ENCODE results near the gene SLAIN1. TPM values are rescaled to one million over a fixed set of nuclear protein-coding genes. Genes with fewer than 3 reads are reported as not detected.

Gene SLAIN1
- total and polyA plus RNA-seq, 2 of the 4 experiments (the other 2 are of a cell fraction) = 0.29 to 0.36 TPM

- Histone ChIP-seq H2BK15ac (ENCODE audit: low read depth, low read length) (no peak overlapping the region), H2AFZ (replicated peaks; ENCODE audit: low read length, poor library complexity) (no peak overlapping the region), H3K9me1 (ENCODE audit: insufficient read depth, low read length) (no peaks in the 10 kb centered on the region), H3K9ac (ENCODE audit: low read depth, low read length) (no peak overlapping the region), H3K18ac (ENCODE audit: low read depth, low read length) (no peak overlapping the region), H2BK120ac (ENCODE audit: low read depth, low read length) (no peak overlapping the region), H3K23ac (ENCODE audit: low read depth, low read length) (no peak overlapping the region), H2BK20ac (ENCODE audit: low read depth, low read length) (no peak overlapping the region), H4K8ac (ENCODE audit: low read depth in 2 of 2, low read length in 2 of 2) (no peak overlapping the region), H3K56ac (ENCODE audit: extremely low read depth, insufficient read depth, low read length) (no peak overlapping the region), H3K4me2 (ENCODE audit: low read depth, low read length) (no peak overlapping the region), H3K4me1 (ENCODE audit: control insufficient read depth, insufficient read depth, low read length) (no peaks in the 10 kb centered on the region), H3K9me3 (ENCODE audit: control insufficient read depth, insufficient read depth, low read length) (no peaks in the 10 kb centered on the region), H2AK5ac (ENCODE audit: low read depth, low read length) (no peak overlapping the region), H2AK9ac (replicated peaks; ENCODE audit: low read depth, low read length, poor library complexity) (no peak overlapping the region), H4K91ac (ENCODE audit: insufficient read depth, low read depth, low read length) (no peak overlapping the region), H3K36me3 (ENCODE audit: control insufficient read depth, insufficient read depth, low read length) (no peaks in the 10 kb centered on the region), H4K5ac (ENCODE audit: low read depth, low read length) (no peak overlapping the region), H4K20me1 (ENCODE audit: insufficient read depth, low read length) (no peaks in the 10 kb centered on the region), H3K27me3 (ENCODE audit: control insufficient read depth, insufficient read depth, low read length) (no peaks in the 10 kb centered on the region), H3K4ac (ENCODE audit: low read depth, low read length) (no peak overlapping the region), H3K14ac (replicated peaks; ENCODE audit: low read depth, low read length) (no peak overlapping the region), H3K4me3 (ENCODE audit: insufficient read depth, low read depth, low read length) (no peak overlapping the region), H3K79me1 (ENCODE audit: low read depth in 1 of 2, low read length in 2 of 2) (no peaks in the 10 kb centered on the region), H3K27ac (ENCODE audit: insufficient read depth, low read length) (no peak overlapping the region), H2BK5ac (ENCODE audit: low read depth, low read length, poor library complexity, severe bottlenecking) (no peak overlapping the region)
- in situ Hi-C loops (cut with MboI; ENCODE audit: low sequenced_read_pairs) = no loop called here
- CTCF ChIA-PET = interaction anchor here (0.5 kb wide), 1 partner anchor 309 kb away, joined by 3 read pairs; no protein-coding TSS in a partner anchor
- dilution Hi-C loops (cut with HindIII; ENCODE audit: low sequenced_read_pairs, unreplicated experiment) = no loop called here
- TF ChIP-seq CEBPB (IDR thresholded peaks at IDR 0.05; ENCODE audit: low read depth, low read length) (no peak), SMC3 (IDR thresholded peaks at IDR 0.05; ENCODE audit: low read depth, low read length) (no peak), MXI1 (IDR thresholded peaks at IDR 0.05; ENCODE audit: borderline replicate concordance, low read depth, low read length) (no peak), BHLHE40 (IDR thresholded peaks at IDR 0.05; ENCODE audit: low read depth, low read length) (no peak), USF2 (IDR thresholded peaks at IDR 0.05; ENCODE audit: low read depth, low read length) (no peak), RFX5 (IDR thresholded peaks at IDR 0.05; ENCODE audit: low read depth, low read length) (no peak), CTCF (conservative IDR thresholded peaks at IDR 0.05; ENCODE audit: low read depth, low read length) (no peak), ELK1 (IDR thresholded peaks at IDR 0.05; ENCODE audit: borderline replicate concordance, low read depth, low read length) (no peak), POLR2A (IDR thresholded peaks at IDR 0.05; ENCODE audit: low read depth, low read length) (no peak), MAZ (IDR thresholded peaks at IDR 0.05; ENCODE audit: borderline replicate concordance, low read depth, low read length) (no peak), RCOR1 (IDR thresholded peaks at IDR 0.05; ENCODE audit: insufficient replicate concordance, low read length) (no peak), FOS (IDR thresholded peaks at IDR 0.05; ENCODE audit: low read depth, low read length) (no peak), MAFK (IDR thresholded peaks at IDR 0.05; ENCODE audit: low read depth, low read length) (no peak), CHD1 (IDR thresholded peaks at IDR 0.05; ENCODE audit: low read depth, low read length) (no peak), RAD21 (IDR thresholded peaks at IDR 0.05; ENCODE audit: low read length) (no peak), NFE2L2 (IDR thresholded peaks at IDR 0.05; ENCODE audit: low read depth, low read length) (no peak)
- ATAC-seq (ENCODE audit: low read depth) = no peak
- no peak for DNase-seq
- intact Hi-C loops (cut with micrococcal nuclease) = loop anchor here (2.0 kb wide), 1 partner anchor 107 kb away; the partner anchor contains the start of gene EDNRB
- POLR2A ChIA-PET (ENCODE audit: unreplicated experiment) = no interaction called here
- BruUV-seq (replicated peaks) = no TSS peak
Measured at GRCh38 chr13:77811981-77812380, 114.5 kb downstream of the SLAIN1 start.
